ENCODE measurements around the gene GDPD1.
A peak's percentile ranks its signal among the peaks of the same experiment; 100 is the strongest.
"Not testable (repeated sequence)": the region's sequence is repeated elsewhere in the genome, so short reads cannot be mapped to it uniquely, and the experiment has no call there.

The GDPD1 gene

GRCh38 chr17:59257101-59257500 is 36.8 kb downstream of the GDPD1 start:
- no peak for DNase-seq

- DNase-seq: no peak
Measured at GRCh38 chr17:59260722-59261121, 40.4 kb downstream of the GDPD1 start.

DNA sequence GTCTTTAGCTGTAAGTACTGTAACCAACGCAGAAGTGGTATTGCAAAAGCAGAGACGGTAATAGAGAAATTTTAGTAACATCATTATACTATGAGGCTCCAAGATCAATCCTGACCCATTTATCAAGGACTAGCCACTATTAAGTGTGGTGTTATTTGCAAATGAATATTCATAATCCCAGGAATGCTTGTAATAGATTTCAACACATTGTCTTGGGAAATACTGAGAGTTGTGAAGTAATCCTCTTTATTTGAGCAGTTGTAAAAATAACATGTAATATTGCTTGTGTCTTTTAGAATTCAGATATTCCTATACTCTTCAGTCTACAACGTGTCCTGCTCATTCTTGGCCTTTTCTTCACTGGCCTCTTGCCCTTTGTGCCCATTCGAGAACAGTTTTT is 46.4 kb downstream of the GDPD1 start:
- no peak for DNase-seq

DNA sequence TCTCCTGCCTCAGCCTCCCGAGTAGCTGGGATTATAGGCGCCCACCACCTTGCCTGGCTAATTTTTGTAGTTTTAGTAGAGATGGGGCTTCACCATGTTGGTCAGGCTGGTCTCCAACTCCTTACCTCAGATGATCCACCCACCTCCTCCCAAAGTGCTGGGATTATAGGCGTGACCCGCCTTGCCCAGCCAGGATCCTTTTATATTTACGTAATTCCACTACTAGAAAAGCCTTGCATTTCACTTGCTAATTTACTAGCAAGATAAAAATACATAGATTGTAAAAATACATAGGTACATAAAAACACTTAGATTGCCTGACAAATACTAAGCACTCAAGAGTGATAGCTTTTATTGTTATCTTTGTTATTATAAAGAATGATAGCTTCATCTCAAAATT is 47.5 kb downstream of the GDPD1 start:
- no peak for DNase-seq

DNA sequence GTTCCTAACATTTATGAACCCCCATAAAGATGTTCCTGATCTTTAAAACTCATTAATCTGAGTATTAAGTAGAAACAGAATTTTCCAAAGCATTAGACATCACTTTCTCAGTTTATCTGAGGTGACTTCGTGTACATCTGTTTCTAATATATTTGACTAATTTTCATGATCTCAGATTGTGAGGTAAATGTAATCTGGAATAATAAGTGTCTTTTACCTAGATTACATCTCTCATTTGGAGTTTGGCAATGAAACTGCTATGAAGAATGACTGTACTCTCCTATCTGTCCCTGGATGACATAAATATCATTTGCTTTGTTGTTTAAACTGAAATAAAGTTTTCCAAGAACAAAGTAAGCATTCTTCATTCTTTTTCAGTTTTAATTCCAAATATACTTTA is 55.3 kb downstream of the GDPD1 start:
- DNase-seq: no peak

- no peak for DNase-seq
Measured at GRCh38 chr17:59277031-59277430, 56.7 kb downstream of the GDPD1 start.

- DNase-seq: no peak
Measured at GRCh38 chr17:59278406-59278805, 58.1 kb downstream of the GDPD1 start.

- no peak for DNase-seq
Measured at GRCh38 chr17:59284317-59284716, 64.0 kb downstream of the GDPD1 start.

- DNase-seq: no peak
Measured at GRCh38 chr17:59287452-59287851, 67.1 kb downstream of the GDPD1 start.

DNA sequence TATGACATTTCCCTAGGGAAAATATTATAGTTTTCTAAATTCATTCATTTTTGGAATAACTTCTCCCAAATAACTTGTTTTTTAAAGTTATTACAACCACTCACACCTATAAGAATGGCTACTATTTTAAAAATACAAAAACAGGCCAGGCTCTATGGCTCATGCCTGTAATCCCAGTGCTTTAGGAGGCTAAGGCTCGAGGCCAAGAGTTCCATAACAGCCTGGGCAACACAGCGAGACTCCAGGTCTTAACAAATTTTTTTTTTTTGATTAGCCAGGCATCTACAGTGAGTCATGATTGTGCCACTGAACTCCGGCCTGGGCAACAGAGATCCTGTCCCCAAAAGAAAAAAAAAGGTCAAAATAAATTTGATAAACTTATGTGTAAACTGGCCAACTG is 67.6 kb downstream of the GDPD1 start:
- no peak for DNase-seq

DNA sequence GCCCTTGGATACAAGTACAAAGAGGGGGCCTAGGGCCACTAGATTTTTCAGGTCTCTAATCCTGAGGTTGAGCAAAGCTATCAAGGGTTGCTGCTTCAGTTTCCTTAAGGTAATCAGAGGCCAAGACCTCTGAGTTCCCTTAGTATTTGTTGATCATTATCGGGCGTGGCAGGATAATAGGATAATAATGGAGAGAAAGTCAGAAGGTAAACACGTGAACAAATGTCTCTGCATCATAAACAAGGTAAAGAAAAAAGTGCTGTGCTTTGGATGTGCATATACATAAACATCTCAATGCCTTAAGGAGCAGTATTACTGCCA is 69.6 kb downstream of the GDPD1 start:
- peak; percentile 41 for DNase-seq

- DNase-seq: peak; percentile 67
Measured at GRCh38 chr17:59290302-59290998, 70.1 kb downstream of the GDPD1 start.

- peak; percentile 29 for DNase-seq
Measured at GRCh38 chr17:59292174-59292523, 71.8 kb downstream of the GDPD1 start.

DNA sequence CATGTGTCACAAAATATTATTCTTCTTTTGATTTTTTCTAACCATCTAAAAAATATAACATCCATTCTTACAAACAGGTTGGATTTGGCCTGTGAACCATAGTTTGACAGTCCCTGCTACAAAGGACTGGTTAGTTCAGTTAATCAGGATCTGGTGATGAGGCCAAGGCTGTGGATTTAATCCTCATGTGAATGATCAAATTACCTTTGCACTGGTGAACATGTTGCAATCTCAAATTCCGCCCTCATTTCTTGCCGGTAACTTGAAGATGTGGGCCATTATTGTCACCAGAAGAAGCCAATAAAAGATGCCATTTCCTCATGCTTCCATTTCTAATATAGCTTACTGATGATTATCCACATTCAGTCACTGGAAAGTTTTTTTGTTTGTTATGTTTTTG is 75.9 kb downstream of the GDPD1 start:
- no peak for DNase-seq

- no peak for DNase-seq
Measured at GRCh38 chr17:59298521-59298920, 78.2 kb downstream of the GDPD1 start.

- no peak for DNase-seq
Measured at GRCh38 chr17:59299400-59300092, 79.2 kb downstream of the GDPD1 start.

DNA sequence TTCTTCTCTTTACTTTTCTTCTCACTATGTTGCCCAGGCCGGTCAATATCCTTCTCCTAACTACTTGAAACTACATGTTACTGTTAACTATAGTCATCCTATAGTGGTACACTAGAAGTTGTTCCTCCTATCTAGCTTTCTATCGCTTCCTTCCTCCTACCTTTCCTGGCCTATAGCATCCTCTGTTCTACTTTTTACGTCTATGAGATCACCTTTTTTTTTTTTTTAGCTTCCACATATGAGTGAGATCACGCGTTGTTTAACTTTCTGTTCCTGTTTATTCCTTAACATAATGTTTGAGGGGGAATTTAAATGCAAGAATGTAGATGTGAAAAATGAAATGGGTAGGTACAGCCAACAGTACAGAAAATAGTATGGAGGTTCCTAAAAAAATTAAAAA is 80.6 kb downstream of the GDPD1 start:
- no peak for DNase-seq

DNA sequence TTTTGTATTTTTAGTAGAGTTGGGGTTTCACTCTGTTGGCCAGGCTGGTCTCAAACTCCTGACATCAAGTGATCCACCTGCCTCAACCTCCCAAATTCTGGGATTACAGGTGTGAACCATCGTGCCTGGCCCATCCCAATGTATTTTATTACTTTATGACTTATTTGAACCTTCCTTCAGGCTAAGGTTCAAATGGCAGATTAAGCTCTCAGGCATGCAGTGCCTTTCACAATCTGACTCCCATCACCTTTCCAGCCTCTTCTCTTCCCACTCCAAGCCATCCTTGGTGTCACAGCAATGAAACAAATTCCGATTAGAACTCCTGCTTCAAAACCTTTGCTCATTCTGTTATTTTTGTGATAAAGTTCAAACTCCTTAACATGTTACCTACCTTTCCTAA is 84.5 kb downstream of the GDPD1 start:
- DNase-seq: no peak

DNA sequence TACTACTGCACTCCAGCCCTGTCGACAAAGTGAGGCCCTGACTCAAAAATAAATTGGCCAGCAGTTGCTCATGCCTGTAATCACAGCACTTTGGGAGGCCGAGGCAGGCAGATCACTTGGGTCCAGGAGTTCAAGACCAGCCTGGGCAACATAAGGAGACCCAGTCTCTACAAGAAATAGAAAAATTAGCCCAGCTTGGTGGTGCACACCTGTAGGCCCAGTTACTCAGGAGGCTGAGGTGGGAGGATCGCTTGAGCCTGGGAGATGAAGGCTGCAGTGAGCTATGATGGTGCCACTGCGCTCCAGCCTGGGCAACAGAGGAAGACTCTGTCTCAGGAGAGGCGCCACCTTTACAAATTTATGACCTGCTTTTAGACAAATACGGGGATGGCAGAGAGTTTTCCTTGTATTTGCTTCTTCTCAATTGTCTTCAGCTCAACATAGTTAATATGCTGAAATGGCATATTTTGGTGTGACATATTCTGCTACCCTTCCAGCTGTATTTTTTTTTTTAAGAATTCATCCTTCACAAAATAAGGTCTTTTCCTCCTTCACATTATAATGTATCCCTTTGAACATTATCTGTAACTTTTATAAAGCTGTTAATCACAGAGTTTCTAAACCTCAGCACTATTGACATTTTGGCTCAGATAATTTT is 90.1 kb downstream of the GDPD1 start:
- no peak for DNase-seq

DNA sequence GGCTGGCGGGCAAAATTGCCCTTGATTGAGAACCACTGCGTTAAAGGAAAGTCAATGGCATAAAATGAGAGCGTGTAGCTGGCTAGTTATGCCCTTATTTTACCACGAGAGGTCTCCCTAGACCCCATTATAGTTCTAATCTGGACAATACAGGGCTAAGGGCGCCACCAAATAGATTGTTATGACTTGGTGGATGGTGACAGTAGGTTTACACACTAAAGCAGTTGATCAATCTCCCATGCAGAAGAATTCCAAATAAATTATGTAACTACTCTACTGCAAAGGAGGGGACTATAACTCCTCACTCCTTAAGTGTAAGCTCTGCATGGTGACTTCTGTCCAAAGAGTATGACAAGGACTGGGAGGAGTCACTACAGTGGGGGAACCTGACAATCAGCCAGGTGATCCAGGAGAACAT is 90.7 kb downstream of the GDPD1 start:
- peak; percentile 70 for DNase-seq

- not testable (repeated sequence) for DNase-seq
Measured at GRCh38 chr17:59311521-59311920, 91.2 kb downstream of the GDPD1 start.

- DNase-seq: peak; percentile 9
Measured at GRCh38 chr17:59315866-59316265, 95.6 kb downstream of the GDPD1 start.

Data from NCI-H146 (cell line).